Common myeloid progenitor, CD34-positive (primary cell): Measurements from ENCODE around the gene ENDOU.
A peak's percentile ranks its signal among the peaks of the same experiment; 100 is the strongest.

ENCODE experiments used
- CTCF ChIA-PET: fragments of 350-600 bp; sonication (Branson Sonifier 250); formaldehyde crosslinking; loops from one replicate; lab custom pipeline; 2021; ENCODE audit warnings: antibody characterized with exemption; lab: Charles Lee
- POLR2A ChIA-PET: fragments of 350-600 bp; sonication (Branson Sonifier 250); formaldehyde crosslinking; loops from one replicate; lab custom pipeline; 2021; ENCODE audit warnings: antibody characterized with exemption; lab: Charles Lee
- DNase-seq, 3 donors: peaks; one replicate each; pipeline versions ENCODE4 v3.0.0 to v3.0.0-alpha.2; 2013
- H3K27ac ChIP-seq, 2 experiments: 1 replicate in 1 of 2; 2 replicates in 1 of 2; pipeline ENCODE4 v1.7.0; 2013; ENCODE audit warnings: inconsistent platforms in 2 of 2, low read length in 2 of 2, mild to moderate bottlenecking in 2 of 2, low read depth in 1 of 2, moderate library complexity in 1 of 2; ENCODE audit not compliant: severe bottlenecking in 2 of 2, insufficient read depth in 1 of 2, poor library complexity in 1 of 2
- H3K27me3 ChIP-seq, 5 experiments: replicated peaks in 2 of 5; 1 replicate in 3 of 5; 2 replicates in 2 of 5; pipeline versions ENCODE4 v1.6.1 to v1.7.0; 2013; ENCODE audit warnings: low read length in 4 of 5, mild to moderate bottlenecking in 2 of 5, moderate library complexity in 2 of 5, inconsistent platforms in 1 of 5; ENCODE audit not compliant: insufficient read depth in 5 of 5, control insufficient read depth in 4 of 5
- H3K36me3 ChIP-seq, 4 experiments: 1 replicate in 2 of 4; 2 replicates in 2 of 4; pipeline versions ENCODE4 v1.6.1 to v1.7.0; 2013; ENCODE audit warnings: low read length in 3 of 4, control low read depth in 1 of 4, mild to moderate bottlenecking in 1 of 4; ENCODE audit not compliant: control insufficient read depth in 4 of 4, insufficient read depth in 4 of 4
- H3K4me1 ChIP-seq, 4 experiments: 1 replicate in 3 of 4; 2 replicates in 1 of 4; pipeline versions ENCODE4 v1.6.1 to v1.7.1; 2013; ENCODE audit warnings: low read length in 3 of 4, mild to moderate bottlenecking in 3 of 4, control low read depth in 1 of 4, inconsistent platforms in 1 of 4, moderate library complexity in 1 of 4; ENCODE audit not compliant: control insufficient read depth in 4 of 4, insufficient read depth in 4 of 4; ENCODE audit errors: control extremely low read depth in 1 of 4
- H3K4me3 ChIP-seq, 7 experiments: 1 replicate in 4 of 7; 2 replicates in 3 of 7; pipeline versions ENCODE4 v1.5.1 to v1.7.0; 2013; ENCODE audit warnings: mild to moderate bottlenecking in 7 of 7, low read length in 6 of 7, moderate library complexity in 6 of 7, inconsistent platforms in 2 of 7, low read depth in 2 of 7, control low read depth in 1 of 7; ENCODE audit not compliant: insufficient read depth in 4 of 7, control insufficient read depth in 1 of 7; ENCODE audit errors: extremely low read depth in 1 of 7
- H3K9me3 ChIP-seq, 5 experiments: 1 replicate in 4 of 5; 2 replicates in 1 of 5; pipeline versions ENCODE4 v1.6.1 to v1.7.1; 2013; ENCODE audit warnings: low read length in 4 of 5, mild to moderate bottlenecking in 2 of 5, inconsistent platforms in 1 of 5, low read depth in 1 of 5, moderate library complexity in 1 of 5; ENCODE audit not compliant: control insufficient read depth in 4 of 5, insufficient read depth in 2 of 5; ENCODE audit errors: control extremely low read depth in 1 of 5
- WGBS: methylation state at CpG from one replicate; pipeline ENCODE4 v1.1.5; 2013; ENCODE audit not compliant: insufficient coverage; 5-methylcytosine and 5-hydroxymethylcytosine counted together

ENDOU gene

GRCh38 chr12:47705566-47706425, 19.5 kb downstream of the ENDOU start, which contains the start of gene RPAP3:
RPAP3 (minus strand) TSS chr12:47706030; CDS start chr12:47702840, 3,190 bp downstream.
- H3K27ac ChIP-seq, result peak within 1 kb of the TSS; percentile 77 to 91
- peaks cover 0 to 4% (median 2%) of the 10 kb centered on the region in 4 experiments for H3K36me3 ChIP-seq
- peak within 1 kb of the TSS; percentile 55 to 88 (median 80) for H3K4me3 ChIP-seq
- peaks cover 36 to 56% (median 47%) of the 10 kb centered on the region in 4 experiments for H3K4me1 ChIP-seq
- POLR2A ChIA-PET, result interaction anchor here (0.5 to 1.3 kb wide), 3 partner anchors 68 to 1489 kb away, joined by 3 to 5 read pairs (median 3); partner anchors contain the start of gene SLC48A1
- DNase-seq, result peak; percentile 95 to 98 (median 98)
- CTCF ChIA-PET, result interaction anchor here (0.9 to 23.2 kb wide), 7 partner anchors 10 to 96 kb away, joined by 3 to 664 read pairs (median 7); partner anchors contain the start of gene SLC48A1
- H3K27me3 ChIP-seq, result no peaks in the 10 kb centered on the region
- 0% methylated on average over 58 of the region's 66 CpGs for WGBS
- H3K9me3 ChIP-seq, result no peaks in the 10 kb centered on the region

GRCh38 chr12:47705229-47705565, 20.1 kb downstream of the ENDOU start:
- peaks cover 34 to 50% (median 43%) of the 10 kb centered on the region in 4 experiments for H3K4me1 ChIP-seq
- no peaks in the 10 kb centered on the region for H3K9me3 ChIP-seq
- peak overlapping the region; percentile 43 to 91 for H3K27ac ChIP-seq
- peak overlapping the region; percentile 55 to 88 (median 80) for H3K4me3 ChIP-seq
- no peak for DNase-seq
- CTCF ChIA-PET, result interaction anchor here (0.9 to 2.1 kb wide), 3 partner anchors 10 to 61 kb away, joined by 3 to 7 read pairs (median 3); no protein-coding TSS in a partner anchor
- POLR2A ChIA-PET, result interaction anchor here (0.5 kb wide), 1 partner anchor 1488 kb away, joined by 5 read pairs; no protein-coding TSS in a partner anchor
- H3K27me3 ChIP-seq, result no peaks in the 10 kb centered on the region
- peaks cover 0 to 9% (median 5%) of the 10 kb centered on the region in 4 experiments for H3K36me3 ChIP-seq
- WGBS, result 5% methylated on average over 8 of the region's 9 CpGs

GRCh38 chr12:47704719-47705118, 20.6 kb downstream of the ENDOU start:
- Histone ChIP-seq H3K27me3 (no peaks in the 10 kb centered on the region), H3K36me3 (peaks cover 0 to 9% (median 5%) of the 10 kb centered on the region in 4 experiments), H3K4me3 (peak overlapping the region in 6 of 7 experiments; percentile 73 to 88 (median 83)), H3K9me3 (no peaks in the 10 kb centered on the region), H3K27ac (peak overlapping the region in 1 of 2 experiments; percentile 43), H3K4me1 (peaks cover 34 to 46% (median 39%) of the 10 kb centered on the region in 4 experiments)
- POLR2A ChIA-PET, result interaction anchor here (0.5 to 1.2 kb wide), 2 partner anchors 17 to 1488 kb away, joined by 4 to 5 read pairs; no protein-coding TSS in a partner anchor
- no peak for DNase-seq
- WGBS, result 94% methylated on average over 6 of the region's 9 CpGs
- CTCF ChIA-PET, result interaction anchor here (0.9 to 2.1 kb wide), 4 partner anchors 10 to 469 kb away, joined by 3 to 7 read pairs (median 3); no protein-coding TSS in a partner anchor

- DNase-seq, result no peak
- ChIA-PET CTCF (no interaction called here), POLR2A (no interaction called here)
- Histone ChIP-seq H3K4me1 (peaks cover 7 to 25% (median 10%) of the 10 kb centered on the region in 4 experiments), H3K4me3 (no peak overlapping the region), H3K9me3 (no peaks in the 10 kb centered on the region), H3K27ac (no peak overlapping the region), H3K36me3 (peaks cover 3 to 32% (median 17%) of the 10 kb centered on the region in 4 experiments), H3K27me3 (no peaks in the 10 kb centered on the region)
- WGBS, result no CpG with 5 or more reads among the region's 2 CpGs
These were observed 25.0 kb downstream of the ENDOU start for GRCh38 chr12:47700263-47700662.

- Histone ChIP-seq H3K4me1 (peaks cover 0 to 16% (median 4%) of the 10 kb centered on the region in 4 experiments), H3K27ac (no peak overlapping the region), H3K36me3 (peaks cover 12 to 44% (median 25%) of the 10 kb centered on the region in 4 experiments), H3K4me3 (no peak overlapping the region), H3K9me3 (peaks cover 0 to 3% (median 0%) of the 10 kb centered on the region in 5 experiments), H3K27me3 (no peaks in the 10 kb centered on the region)
- ChIA-PET POLR2A (interaction anchor here (0.6 kb wide), 1 partner anchor 1453 kb away, joined by 3 read pairs; no protein-coding TSS in a partner anchor), CTCF (interaction anchor here (0.9 to 1.1 kb wide), 3 partner anchors 10 to 138 kb away, joined by 3 read pairs; no protein-coding TSS in a partner anchor)
- WGBS, result 92% methylated on average over 2 of the region's 7 CpGs
- no peak for DNase-seq
These were observed 26.7 kb downstream of the ENDOU start for GRCh38 chr12:47698631-47699030.

- Histone ChIP-seq H3K27ac (no peak overlapping the region), H3K4me1 (peaks cover 0 to 16% (median 4%) of the 10 kb centered on the region in 4 experiments), H3K36me3 (peaks cover 12 to 50% (median 30%) of the 10 kb centered on the region in 4 experiments), H3K4me3 (no peak overlapping the region), H3K9me3 (peaks cover 0 to 3% (median 0%) of the 10 kb centered on the region in 5 experiments), H3K27me3 (no peaks in the 10 kb centered on the region)
- POLR2A ChIA-PET, result interaction anchor here (0.6 kb wide), 1 partner anchor 1452 kb away, joined by 3 read pairs; no protein-coding TSS in a partner anchor
- no CpG with 5 or more reads among the region's 4 CpGs for WGBS
- DNase-seq, result peak in 2 of 3 donors; percentile 19 to 41
- CTCF ChIA-PET, result interaction anchor here (0.9 to 1.1 kb wide), 3 partner anchors 10 to 46 kb away, joined by 3 to 4 read pairs (median 3); no protein-coding TSS in a partner anchor
These were observed 27.2 kb downstream of the ENDOU start for GRCh38 chr12:47698055-47698454.
